GM18505 (cell line): ENCODE measurements around the gene TAF8.

Experiments used
- ATAC-seq: cut with Tn5 transposase; IDR thresholded peaks from one replicate; pipeline ENCODE4 v1.9.1; 2021; ENCODE audit not compliant: unreplicated experiment
- POLR2A ChIP-seq: IDR thresholded peaks from 4 replicates; pipeline ENCODE4 v1.6.1; 2011; ENCODE audit warnings: borderline replicate concordance; ENCODE audit not compliant: insufficient read depth, insufficient read length; ENCODE audit errors: extremely low read depth

TAF8 gene

DNA sequence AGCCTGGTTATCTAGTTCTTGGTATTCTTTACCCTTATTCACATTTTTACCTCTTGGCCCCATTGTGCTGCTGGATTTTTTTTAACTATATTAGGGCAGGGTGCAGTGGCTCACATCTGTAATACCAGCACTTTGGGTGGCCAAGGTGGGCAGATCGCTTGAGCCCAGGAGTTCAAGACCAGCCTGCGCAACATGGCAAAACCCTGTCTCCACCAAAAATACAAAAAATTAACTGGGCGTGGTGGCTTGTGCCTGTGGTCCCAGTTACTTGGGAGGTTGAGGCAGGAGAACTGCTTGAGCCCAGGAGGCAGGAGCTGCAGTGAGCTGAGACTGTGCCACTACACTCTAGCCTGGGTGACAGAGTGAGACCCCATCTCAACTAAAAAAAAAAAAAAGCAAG, 12.2 kb upstream of the TAF8 start:
- no peak for ATAC-seq
- TF ChIP-seq POLR2A, result no peak

DNA sequence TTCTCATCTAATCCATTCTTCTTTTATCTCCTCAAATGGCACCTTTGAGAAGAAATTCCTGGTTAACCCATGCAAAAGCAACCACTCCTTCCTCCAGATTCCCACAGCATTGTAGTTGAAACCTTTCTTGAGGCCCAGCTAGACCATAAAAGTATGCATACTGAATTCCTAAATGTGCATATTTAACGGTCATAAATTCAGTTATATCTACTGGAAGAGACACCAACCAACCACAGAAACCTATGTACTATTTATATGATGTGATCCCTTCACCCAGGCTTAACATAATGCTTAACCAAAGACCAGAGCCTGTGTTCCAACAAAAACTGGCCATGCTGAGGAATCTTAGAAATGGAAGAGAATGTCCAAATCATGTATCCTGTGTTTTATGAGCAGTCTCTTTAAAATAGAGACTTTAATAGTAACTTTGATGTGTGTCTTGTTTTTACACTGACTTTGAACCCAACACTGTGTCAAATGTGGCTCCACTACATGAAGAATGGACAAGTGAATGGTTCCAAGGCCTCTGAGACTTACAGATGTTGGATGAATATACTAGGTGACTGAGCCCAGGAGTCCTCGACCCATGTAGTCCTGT, 11.4 kb upstream of the TAF8 start:
- no peak for TF ChIP-seq POLR2A
- ATAC-seq, result no peak

GRCh38 chr6:42040856-42041480, 9.4 kb upstream of the TAF8 start:
- ATAC-seq, result no peak
- no peak for TF ChIP-seq POLR2A

GRCh38 chr6:42041481-42042053, 8.8 kb upstream of the TAF8 start:
- no peak for ATAC-seq
- no peak for TF ChIP-seq POLR2A

DNA sequence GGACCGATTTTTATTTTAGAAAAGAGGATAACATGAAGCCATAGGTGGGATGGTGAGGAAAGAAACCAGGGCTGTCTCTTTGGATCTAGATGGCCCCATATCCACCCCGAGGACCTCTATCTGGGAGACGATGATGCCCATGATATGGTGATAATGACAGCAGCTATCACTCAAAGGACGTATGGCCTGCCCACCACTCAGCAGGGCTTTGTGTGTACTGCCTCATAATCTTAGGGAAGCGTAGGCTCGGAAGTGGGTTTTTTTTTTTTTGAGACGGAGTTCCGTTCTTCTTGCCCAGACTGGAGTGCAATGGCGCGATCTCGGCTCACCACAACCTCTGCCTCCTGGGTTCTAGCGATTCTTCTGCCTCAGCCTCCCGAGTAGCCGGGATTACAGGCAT, 8.2 kb upstream of the TAF8 start:
- no peak for ATAC-seq
- TF ChIP-seq POLR2A, result no peak

DNA sequence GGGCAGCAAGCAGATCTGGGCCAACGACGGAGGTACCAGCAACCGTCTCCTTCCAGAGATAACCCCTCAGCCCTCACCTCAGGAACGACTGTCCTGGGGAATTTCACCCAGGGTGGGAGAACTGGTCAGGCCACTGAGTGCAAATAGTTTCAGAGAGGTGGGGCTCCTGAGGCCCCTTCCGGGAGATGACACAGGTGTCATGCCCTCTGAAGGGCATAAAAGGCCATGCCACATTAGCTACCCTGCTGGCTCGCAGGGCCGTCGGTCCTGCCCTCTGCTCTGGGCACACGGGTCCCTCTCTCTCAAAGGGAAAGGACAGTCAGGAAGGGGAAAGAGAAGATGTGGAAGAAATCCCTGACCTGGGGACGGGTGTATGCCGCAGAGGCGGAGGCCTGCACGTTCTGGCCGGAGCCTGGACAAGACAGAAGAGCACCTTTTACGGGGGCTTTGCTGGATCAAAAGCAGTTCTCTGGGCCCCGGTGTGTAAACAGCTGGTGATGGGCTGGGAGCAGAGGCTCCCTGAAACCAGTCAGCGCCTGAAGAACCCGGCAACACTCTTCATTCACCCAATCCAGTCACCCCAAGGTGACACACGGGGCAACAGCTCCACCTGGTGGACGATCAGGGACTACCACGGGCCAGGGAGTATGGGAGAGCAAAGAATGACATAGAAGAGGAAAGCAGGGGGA, 6.4 kb upstream of the TAF8 start:
- ATAC-seq, result no peak
- no peak for TF ChIP-seq POLR2A

DNA sequence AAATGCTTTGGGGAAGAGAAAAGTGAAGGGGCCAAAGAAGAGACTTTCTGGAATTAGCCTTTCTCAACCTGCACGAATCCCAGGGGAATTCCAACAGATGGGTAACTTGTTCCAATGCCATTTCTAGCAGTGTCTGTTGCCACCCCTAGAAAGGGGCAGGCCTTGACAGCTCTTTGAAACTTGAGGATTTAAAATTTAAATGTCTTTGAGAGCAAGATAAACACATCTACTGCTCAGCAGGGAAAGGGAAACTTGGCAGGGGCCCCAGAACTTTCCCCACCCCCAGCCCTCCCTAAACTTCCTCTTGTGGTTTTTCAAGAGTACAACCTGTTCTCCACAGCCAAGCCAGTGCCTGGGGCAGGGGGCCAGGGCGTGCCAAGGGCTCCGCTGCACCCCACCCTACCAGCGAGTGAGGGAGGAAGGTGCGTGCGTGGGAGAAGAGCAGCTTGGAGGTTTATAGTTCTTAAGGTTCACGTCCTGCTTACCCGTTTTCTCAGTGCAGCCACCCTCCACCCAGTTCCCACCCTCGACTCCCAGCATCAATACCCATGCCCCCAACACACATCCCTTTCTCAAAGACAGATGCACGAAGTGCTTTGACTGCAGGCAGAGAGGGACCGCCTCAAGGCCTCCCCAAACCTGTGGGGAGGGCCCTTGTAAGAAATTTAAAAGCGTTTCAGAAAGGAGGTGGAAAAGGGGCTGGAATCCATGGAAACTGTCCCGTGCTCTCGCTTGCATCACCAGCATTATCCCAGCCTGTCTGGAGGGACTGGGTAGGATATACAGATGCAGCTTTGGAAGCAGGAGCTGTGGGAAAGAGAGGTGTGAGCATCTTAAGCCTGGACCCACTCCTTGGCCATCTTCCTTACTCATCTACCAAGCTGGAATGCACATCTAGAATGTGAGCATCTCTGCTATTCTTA, 4.5 kb upstream of the TAF8 start:
- no peak for ATAC-seq
- no peak for TF ChIP-seq POLR2A

- TF ChIP-seq POLR2A, result no peak
- ATAC-seq, result no peak
Observed at GRCh38 chr6:42046464-42047212, 3.7 kb upstream of the TAF8 start.

DNA sequence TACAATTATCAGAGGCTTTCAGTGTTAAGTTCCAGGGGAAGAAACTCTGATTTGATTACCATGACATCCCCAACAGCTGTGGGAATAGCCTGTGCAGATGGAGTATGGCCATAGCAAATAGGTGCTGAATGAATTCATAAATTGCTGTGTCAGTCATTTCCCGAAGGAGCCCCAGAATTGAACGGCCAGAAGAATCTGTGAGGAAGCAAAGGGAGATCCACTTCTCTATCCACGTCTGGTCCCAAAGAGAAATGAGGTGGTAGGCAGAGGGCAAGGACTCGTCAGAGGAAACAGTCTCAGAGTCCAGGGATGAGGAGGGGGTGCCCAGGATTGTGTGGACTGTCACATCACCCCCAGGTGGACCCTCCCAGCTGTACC, 3.1 kb upstream of the TAF8 start:
- TF ChIP-seq POLR2A, result no peak
- ATAC-seq, result no peak

DNA sequence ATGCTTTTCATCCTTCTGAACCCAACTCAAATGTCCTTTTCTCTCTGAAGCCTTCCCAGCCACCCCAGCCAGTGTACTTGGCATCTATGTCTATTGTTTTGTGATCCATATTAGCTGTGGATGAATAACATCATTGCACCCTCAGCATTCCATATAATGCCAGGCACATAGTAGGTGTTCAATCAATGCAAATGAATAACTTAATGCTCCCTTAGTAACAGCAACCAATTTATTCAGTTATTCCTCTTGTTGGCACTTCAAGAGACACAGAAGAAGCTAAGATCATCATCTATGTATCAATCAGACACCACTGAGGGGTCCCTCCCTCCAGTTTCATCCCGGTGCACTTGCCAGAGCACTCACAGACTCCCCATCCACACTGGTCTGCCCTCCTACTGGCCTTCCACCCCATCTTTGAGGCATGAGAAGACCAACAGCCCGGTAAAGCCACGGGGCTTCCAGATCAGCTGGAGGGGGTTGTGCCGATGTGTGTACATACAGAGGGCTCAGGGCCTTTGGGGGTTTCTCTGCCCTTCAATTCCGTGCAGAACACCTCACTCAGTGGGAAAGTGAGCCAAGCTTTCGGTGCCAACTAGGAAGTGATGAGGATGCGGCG, 2.4 kb upstream of the TAF8 start:
- ATAC-seq, result no peak
- TF ChIP-seq POLR2A, result no peak

- no peak for ATAC-seq
- TF ChIP-seq POLR2A, result no peak
Observed at GRCh38 chr6:42049116-42049809, 1.1 kb upstream of the TAF8 start.

DNA sequence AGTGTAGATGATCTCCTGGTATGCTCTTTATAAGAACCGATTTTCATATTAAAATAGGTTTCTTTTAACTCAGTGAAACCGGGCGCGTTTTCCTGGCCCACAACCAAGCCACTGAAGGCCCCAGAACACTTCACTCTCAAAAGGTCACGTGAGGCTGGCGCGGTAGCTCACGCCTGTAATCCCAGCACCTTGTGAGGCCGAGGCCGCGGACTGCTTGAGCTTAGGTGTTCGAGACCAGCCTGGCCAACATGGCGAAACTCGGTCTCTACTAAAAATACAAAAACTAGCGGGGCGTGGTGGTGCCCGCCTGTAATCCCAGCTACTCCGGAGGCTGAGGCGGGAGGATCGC, 402 bp upstream of the TAF8 start:
- ATAC-seq, result no peak
- no peak for TF ChIP-seq POLR2A

DNA sequence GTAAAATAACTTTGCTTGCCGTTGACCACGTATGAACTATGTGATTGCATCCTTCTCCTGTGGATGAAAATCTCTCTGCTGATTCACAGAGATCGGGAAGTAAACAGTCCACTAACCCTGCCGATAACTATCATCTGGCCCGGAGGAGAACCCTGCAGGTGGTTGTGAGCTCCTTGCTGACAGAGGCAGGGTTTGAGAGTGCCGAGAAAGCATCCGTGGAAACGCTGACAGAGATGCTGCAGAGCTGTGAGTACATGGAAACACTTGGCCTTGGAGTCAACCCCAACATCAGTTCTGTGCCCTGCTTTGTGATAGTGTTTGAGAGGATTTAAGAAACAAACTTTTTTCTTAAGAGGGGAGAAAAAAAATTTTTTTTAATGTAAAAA, 937 bp downstream of the TAF8 start:
- ATAC-seq, result no peak

More for the DNA sequence above, 937 bp downstream of the TAF8 start:
- no peak for TF ChIP-seq POLR2A
